ENCODE data around the gene FBXW8.

Gene FBXW8

DNA sequence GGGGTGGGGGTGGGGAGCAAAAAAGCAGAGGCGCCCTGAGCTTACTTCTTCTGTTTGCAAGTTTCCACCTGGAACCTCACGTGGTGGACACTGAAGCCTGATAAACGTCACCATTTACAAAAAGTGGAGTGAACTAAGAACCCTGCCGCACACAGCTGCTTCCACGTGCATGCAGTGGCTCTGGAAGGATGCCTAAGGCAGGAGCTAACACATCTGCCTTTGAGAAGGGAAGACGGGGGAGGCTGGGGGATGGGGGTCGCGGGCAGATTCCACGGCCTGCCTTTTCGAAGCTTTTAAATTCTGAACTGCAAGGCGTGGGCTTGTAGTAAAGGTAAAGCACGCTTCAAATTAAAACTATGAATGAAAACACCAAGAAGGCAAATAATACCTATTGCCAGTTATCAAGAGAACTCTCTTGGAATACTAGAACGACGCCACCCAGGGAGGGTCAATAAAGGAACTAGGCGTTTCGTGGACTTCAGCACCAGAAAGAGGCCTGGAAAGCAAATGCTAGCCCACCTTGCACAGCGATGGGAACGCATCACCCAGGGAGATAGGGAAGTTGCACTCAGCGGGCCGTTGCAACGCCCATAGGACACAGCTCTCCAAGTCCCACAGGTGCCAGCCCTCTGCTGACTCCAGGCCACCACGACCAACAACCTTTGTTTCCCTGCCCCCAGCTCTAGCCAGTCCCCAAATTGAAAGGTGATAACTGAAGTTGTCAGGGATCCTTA, 126.7 kb downstream of the FBXW8 start:
- Mint-ChIP-seq H3K4me1 (no peaks in the 10 kb centered on the region), H3K9me3 (no peaks in the 10 kb centered on the region), H3K27me3 (no peaks in the 10 kb centered on the region), H3K36me3 (no peaks in the 10 kb centered on the region), H3K4me3 (no peak overlapping the region), H3K27ac (no peak overlapping the region)

DNA sequence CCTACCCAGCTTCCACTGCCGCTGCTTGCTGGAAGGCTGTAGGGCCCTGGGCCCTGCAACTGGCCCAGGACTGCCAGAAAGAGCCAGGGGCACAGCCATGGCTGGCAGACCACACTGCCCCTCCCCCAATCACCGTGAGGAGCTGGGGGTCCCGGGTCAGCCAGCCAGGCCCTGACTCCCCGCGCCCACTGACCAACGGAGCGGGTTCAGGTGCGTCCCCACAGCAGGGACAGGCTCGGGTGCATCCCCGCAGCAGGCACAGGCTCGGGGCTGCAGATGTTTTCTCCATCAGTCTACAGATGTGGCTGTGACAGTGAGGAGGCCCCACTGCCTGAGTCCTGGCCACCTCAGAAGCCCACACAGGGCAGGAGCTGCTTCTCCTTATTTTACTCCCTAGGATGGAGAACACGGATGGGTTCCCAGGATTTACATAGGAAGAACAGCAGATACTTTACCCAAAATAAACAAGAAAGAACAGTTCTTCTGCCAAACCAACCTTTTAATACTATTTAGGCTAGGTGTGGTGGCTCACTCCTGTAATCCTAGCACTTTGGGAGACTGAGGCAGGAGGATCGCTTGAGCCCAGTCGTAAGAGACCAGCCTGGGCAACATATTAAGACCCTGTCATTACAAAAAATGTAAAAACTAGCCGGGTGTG, 127.4 kb downstream of the FBXW8 start:
- Mint-ChIP-seq H3K36me3 (no peaks in the 10 kb centered on the region), H3K9me3 (no peaks in the 10 kb centered on the region), H3K27ac (no peak overlapping the region), H3K4me3 (no peak overlapping the region), H3K4me1 (no peaks in the 10 kb centered on the region), H3K27me3 (no peaks in the 10 kb centered on the region)

DNA sequence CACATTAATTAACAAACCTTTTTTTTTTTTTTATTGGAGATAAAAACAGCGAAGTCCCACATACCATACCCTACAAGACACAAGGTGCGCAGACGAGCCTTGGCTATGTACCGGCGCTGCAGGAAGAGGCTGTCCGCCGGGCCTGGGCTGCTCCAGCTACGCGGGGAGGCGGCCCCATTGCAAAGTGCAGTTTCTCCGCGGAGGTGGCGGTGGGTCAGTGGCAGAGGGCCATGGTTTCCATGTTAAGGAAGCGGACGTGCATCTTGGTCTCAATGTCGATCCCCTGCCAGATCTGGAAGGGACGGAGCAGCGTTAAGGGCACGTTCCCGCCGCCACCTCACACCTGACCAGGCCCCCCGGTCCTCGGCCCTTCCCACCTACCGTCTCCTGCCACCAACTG, 128.2 kb downstream of the FBXW8 start:
- Mint-ChIP-seq H3K4me1 (no peaks in the 10 kb centered on the region), H3K9me3 (no peaks in the 10 kb centered on the region), H3K27ac (no peak overlapping the region), H3K36me3 (no peaks in the 10 kb centered on the region), H3K27me3 (no peaks in the 10 kb centered on the region), H3K4me3 (no peak overlapping the region)

DNA sequence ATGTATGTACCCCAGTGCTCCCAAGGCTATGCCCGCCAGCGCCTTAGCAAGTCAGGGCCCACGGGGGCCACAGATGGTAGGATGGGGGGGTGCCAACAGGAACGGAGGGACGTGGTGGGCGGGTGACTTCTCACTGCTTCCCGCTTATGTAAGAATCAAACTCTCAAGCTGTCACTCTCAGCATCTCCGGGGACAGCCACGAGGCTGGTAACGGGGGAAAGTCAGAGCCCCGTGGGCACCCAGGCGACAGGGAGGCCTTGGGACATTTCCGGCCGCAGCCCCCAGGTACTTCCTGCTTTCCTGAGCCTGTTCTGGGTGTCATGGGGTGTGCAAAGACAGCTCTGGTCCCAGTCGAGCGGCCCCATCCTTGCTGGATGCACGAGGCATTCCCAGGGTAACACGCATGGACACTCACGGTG, 129.2 kb downstream of the FBXW8 start:
- H3K9me3 Mint-ChIP-seq = no peaks in the 10 kb centered on the region
- no peaks in the 10 kb centered on the region for H3K4me1 Mint-ChIP-seq
- H3K27ac Mint-ChIP-seq = no peak overlapping the region
- no peak overlapping the region for H3K4me3 Mint-ChIP-seq
- H3K36me3 Mint-ChIP-seq = no peaks in the 10 kb centered on the region
- no peaks in the 10 kb centered on the region for H3K27me3 Mint-ChIP-seq

DNA sequence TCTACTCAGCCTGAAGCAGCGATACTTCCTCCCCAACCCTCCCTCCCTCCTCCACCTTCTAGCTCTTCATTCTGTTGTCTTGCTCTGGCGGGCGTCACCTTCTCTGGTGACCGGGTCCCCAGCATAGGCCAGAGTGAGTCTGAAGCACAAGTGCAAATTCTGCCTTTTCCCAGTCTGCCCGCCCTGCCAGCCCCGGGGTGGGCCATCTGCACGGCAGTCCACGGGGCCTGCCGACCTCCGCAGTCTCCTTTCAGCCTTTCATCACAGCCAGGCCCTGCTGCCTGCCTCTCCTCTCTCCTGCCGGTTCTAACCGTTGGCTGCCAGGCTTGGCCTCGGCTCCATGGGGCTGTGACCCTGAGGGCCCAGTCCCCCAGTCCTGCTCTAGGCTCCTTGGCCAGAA, 129.7 kb downstream of the FBXW8 start:
- Mint-ChIP-seq H3K27me3 (no peaks in the 10 kb centered on the region), H3K4me3 (no peak overlapping the region), H3K27ac (no peak overlapping the region), H3K36me3 (no peaks in the 10 kb centered on the region), H3K4me1 (no peaks in the 10 kb centered on the region), H3K9me3 (no peaks in the 10 kb centered on the region)

DNA sequence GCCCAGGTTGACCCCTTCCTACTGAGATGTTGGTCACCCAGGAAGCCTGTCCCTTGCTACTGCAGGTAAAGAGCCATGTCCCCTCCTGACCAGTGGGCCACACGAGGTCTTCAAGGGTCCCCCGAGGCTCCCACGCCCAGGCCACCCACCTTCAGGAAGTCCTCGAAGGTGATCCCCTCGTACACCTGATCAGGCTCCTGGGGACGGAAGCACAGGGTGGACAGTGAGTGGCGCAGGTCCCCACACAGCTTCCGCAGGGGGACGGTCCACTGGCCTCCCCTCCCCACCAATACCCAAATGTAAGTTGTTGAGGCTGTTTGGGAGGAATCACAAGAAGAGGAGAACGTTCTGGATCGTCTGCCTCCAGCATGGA, 131.0 kb downstream of the FBXW8 start:
- Mint-ChIP-seq H3K9me3 (no peaks in the 10 kb centered on the region), H3K4me3 (no peak overlapping the region), H3K4me1 (no peaks in the 10 kb centered on the region), H3K27me3 (no peaks in the 10 kb centered on the region), H3K36me3 (no peaks in the 10 kb centered on the region), H3K27ac (no peak overlapping the region)

DNA sequence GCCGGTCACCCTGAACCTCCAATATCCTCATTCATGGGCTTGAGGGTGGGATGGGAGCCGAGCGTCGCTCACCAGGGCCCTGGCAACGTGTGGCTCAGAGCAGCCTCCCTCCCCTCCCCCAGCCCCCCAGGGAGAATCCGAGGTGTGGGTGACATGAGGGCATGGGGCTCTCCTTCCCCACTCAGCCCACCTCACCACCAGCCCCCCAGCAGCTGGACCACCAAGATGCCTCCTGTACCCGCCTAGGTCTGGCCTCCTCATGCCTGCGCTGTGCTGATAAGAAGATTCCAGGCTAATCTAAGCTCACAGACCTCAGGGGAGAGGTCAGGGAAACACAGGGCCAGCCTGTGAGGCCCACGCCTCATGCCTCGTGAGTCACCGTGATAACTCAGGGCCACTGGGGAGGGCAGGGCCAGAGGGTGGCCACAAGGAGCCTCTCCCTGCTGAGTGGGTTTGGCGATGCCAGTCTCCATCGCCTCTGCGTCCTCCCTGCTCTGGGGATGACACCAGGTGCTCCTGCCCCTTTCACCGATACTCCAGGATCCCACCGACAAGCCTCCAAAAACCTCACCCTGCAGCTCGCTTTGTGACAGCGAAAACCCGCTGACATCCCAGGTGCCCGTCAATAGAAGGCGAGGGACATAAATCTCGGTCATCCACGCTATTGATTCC, 131.6 kb downstream of the FBXW8 start:
- Mint-ChIP-seq H3K4me3 (no peak overlapping the region), H3K36me3 (no peaks in the 10 kb centered on the region), H3K4me1 (no peaks in the 10 kb centered on the region), H3K27ac (no peak overlapping the region), H3K27me3 (no peaks in the 10 kb centered on the region), H3K9me3 (no peaks in the 10 kb centered on the region)

DNA sequence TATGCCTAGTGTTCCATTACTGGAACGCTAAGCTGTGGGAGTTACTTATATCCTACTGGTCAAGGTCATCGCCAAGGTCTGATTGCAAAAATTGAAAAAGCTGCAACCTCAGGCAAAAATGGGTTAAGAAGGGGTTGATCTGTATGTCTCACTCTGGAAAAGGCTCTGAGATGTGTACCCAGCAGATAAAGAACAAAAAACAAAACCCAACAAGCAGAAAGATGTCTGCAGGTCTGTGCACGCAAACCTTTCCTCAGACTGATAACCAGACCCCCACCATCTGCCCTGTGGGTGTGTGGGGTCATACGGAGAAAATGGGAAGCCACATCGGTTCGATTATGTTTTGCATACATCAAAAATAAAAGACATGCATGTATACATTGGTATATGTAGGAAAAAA, 132.1 kb downstream of the FBXW8 start:
- Mint-ChIP-seq H3K4me3 (no peak overlapping the region), H3K27ac (no peak overlapping the region), H3K9me3 (no peaks in the 10 kb centered on the region), H3K4me1 (no peaks in the 10 kb centered on the region), H3K27me3 (no peaks in the 10 kb centered on the region), H3K36me3 (no peaks in the 10 kb centered on the region)

DNA sequence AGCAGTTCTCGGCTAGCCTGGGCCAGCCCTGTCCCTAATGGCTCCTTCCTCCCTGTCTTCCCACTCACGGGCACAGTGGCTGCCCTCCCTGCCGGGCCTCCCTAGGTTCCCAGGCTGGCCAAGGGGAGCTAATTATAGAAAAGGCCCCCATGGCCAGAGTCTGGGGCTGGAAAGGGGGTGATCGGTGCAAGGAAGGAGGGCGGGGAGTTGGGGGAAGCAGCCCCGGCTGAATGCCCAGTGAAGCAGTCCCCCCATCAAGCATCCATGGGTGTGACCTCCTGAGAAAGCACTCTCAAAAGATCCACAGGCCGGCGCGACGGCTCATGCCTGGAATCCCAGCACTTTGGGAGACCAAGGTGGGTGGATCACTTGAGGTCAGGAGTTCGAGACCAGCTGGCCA, 133.6 kb downstream of the FBXW8 start:
- Mint-ChIP-seq H3K27ac (no peak overlapping the region), H3K4me3 (no peak overlapping the region), H3K36me3 (no peaks in the 10 kb centered on the region), H3K4me1 (no peaks in the 10 kb centered on the region), H3K27me3 (no peaks in the 10 kb centered on the region), H3K9me3 (no peaks in the 10 kb centered on the region)

DNA sequence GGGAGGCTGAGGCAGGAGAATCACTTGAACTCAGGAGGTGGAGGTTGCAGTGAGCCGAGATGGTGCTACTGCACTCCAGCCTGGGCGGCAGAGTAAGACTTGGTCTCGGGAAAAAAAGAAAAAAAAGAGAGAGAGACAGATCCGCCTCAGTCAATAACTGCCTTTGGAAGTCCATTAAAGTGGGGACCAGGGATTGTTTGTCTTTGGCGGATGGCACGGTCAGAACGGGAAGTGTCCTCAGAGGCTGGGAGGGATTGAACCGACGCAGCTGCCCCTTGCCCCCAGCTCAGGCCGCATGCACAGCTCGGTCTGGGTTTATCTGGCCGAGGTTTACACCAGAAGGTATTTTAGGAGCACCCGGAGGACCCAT, 134.0 kb downstream of the FBXW8 start:
- Mint-ChIP-seq H3K4me1 (no peaks in the 10 kb centered on the region), H3K27ac (no peak overlapping the region), H3K4me3 (no peak overlapping the region), H3K9me3 (no peaks in the 10 kb centered on the region), H3K27me3 (no peaks in the 10 kb centered on the region), H3K36me3 (no peaks in the 10 kb centered on the region)

DNA sequence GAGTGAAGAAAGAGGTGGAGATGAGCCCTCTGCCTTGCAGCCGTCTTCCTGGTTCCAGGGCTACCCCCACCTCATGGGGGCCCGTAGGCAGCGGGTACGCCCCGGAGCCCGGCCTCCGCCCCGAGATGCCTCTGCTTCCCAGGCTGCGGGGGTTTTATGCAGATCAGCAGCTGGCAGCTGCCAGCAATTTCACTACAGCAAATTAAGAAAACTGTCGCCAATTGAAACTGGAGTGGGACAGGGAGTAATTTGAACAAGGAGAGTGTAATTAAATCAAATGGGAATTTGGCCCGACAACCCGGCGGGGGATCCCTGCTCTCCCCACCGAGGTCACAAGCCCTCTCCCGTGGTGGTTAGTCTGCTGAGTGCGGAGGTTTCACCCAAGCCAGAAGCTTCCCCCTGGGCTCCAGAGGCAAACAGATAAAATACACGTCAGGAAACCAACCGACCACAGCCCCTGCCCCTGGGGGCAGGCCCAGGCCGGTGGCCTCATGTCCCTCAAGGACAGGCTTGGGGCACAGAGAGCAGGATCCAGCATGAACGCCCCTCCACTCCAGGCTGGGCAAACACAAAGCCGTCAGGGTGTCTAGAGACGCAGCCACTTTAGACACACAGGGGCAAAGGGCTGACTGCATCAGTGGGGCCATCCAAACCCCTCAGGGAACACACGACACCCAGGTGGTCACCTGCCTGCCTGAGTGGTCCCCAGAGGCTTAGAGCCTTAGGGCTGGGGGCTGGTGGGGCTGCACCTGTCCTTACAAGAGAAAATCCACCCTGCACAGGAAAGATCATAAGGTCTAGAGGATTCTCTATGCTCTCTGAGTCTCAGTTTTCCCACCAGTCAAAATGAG, 134.6 kb downstream of the FBXW8 start:
- Mint-ChIP-seq H3K4me1 (no peaks in the 10 kb centered on the region), H3K4me3 (no peak overlapping the region), H3K27ac (no peak overlapping the region), H3K36me3 (no peaks in the 10 kb centered on the region), H3K9me3 (no peaks in the 10 kb centered on the region), H3K27me3 (no peaks in the 10 kb centered on the region)

DNA sequence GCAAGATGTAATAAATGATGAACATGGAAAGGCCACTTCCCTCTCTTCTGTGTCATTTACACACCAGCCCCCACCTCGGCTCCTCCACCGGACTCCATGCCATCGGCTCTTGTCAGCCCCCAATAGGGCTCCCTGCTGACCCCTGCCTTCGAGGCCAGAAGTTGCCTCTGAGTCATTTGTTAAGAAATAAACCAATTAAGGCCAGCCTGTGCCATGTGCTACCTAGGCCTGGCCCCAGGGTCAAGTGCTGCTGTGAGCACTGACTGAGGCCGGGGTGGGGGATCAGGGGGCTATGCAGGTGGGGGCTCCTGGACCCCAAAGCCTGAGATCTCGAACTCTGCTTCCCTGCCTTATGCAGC, 135.2 kb downstream of the FBXW8 start:
- H3K4me1 Mint-ChIP-seq = no peaks in the 10 kb centered on the region
- no peaks in the 10 kb centered on the region for H3K36me3 Mint-ChIP-seq
- H3K27me3 Mint-ChIP-seq = no peaks in the 10 kb centered on the region
- H3K27ac Mint-ChIP-seq = no peak overlapping the region
- H3K9me3 Mint-ChIP-seq = no peaks in the 10 kb centered on the region
- H3K4me3 Mint-ChIP-seq = no peak overlapping the region

DNA sequence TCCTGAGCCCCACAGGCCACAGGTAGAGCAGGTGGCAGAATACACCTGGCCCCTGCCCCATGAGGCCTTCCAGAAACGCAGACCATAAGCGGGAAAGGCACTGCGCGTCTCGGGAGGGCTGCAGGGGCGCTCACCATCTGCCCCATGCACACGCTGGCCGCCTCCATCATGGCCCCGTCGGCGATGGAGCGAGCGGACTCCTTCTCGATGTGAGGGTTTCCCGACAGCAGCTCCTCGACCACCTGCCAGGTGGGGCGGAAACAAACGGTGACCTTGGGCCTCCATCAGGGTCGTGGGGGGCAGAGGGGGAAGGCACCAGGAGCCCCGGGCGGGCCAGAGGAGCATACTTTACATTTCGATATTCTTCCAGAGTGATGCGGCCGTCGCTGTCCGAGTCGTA, 135.7 kb downstream of the FBXW8 start:
- Mint-ChIP-seq H3K27ac (no peak overlapping the region), H3K4me1 (no peaks in the 10 kb centered on the region), H3K4me3 (no peak overlapping the region), H3K27me3 (no peaks in the 10 kb centered on the region), H3K36me3 (no peaks in the 10 kb centered on the region), H3K9me3 (no peaks in the 10 kb centered on the region)

DNA sequence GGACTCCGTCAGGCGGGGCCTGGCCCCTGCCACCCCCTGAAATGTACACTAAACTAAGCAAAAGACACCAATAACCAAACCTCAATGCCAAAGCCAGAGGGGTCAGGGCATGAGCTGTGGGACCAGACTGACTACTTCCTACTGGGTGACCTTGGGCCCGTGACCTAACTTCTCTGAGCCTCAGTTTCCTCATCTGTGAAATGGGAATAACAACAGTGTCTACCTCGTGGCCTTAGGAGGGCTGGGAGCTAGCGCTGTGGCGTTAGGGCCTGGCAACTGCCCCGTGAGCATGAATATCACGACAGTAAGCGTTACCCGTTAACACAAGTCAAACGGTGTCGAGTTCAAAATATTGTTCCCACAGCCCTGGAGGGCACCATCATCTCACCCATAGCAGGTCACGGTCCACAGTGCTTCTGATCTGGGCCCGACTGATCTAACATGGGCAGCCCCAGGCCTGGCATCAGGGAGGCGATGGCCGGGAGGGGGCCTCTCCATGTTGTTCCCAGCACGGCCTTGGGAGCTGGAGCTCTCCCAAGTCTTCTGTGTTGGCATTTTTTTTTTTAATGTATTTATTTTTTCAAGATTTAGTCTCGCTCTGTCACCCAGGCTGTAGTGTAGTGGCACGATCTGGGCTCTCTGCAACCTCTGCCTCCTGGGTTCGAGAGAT, 136.2 kb downstream of the FBXW8 start:
- H3K4me3 Mint-ChIP-seq = no peak overlapping the region
- no peaks in the 10 kb centered on the region for H3K36me3 Mint-ChIP-seq
- no peaks in the 10 kb centered on the region for H3K4me1 Mint-ChIP-seq
- H3K27ac Mint-ChIP-seq = no peak overlapping the region
- no peaks in the 10 kb centered on the region for H3K27me3 Mint-ChIP-seq
- no peaks in the 10 kb centered on the region for H3K9me3 Mint-ChIP-seq

DNA sequence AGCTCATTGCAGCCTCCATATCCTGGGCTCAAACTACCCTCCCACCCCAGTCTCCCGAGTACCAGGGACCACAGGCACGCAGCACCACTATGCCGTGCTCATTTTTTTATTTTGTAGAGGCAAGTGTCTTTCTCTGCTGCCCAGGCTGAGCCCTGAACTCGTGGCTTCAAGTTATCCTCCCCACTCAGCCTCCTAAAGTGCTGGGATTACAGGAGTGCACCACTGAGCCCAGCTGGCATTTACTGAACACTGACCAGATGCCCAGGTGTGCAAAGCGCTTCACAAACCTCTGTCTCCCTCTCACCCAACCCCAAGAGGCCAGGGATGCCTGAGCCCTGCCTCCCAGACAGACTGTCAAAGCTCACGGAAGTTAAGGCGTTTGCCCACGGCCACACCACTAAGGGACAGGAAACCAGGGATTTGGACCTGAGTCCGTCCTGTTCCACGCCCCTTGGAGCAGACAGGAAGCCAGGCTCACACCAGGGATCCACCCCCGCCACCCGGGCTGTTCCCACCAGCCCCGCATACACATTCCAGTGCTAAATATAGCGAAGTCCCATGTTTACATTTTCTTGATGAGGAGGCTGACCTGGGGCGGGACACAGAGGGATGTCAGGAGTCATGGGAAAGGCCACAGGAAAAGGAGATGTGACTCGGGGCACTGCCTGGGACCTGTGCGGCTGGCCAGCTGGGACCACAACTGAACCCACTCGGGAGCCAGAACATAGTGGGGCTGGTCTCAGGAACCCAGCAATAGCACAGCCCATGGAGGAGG, 137.2 kb downstream of the FBXW8 start:
- Mint-ChIP-seq H3K9me3 (no peaks in the 10 kb centered on the region), H3K27ac (no peak overlapping the region), H3K4me3 (no peak overlapping the region), H3K4me1 (no peaks in the 10 kb centered on the region), H3K27me3 (no peaks in the 10 kb centered on the region), H3K36me3 (no peaks in the 10 kb centered on the region)

All from activated naive CD4-positive, alpha-beta T cell treated with anti-CD3 and anti-CD28 coated beads, Interleukin-2, amount 50 U/mL, for 24 hours (primary cell).